GM21367 (cell line): ENCODE measurements around the gene HNRNPM.
"Not testable (repeated sequence)": the region's sequence is repeated elsewhere in the genome, so short reads cannot be mapped to it uniquely, and the experiment has no call there.

Experiments used
- ATAC-seq: cut with Tn5 transposase; IDR thresholded peaks from one replicate; pipeline ENCODE4 v1.9.1; 2021; ENCODE audit not compliant: unreplicated experiment

Gene HNRNPM

GRCh38 chr19:8444677-8445487, at the start of gene HNRNPM:
TSS of gene HNRNPM (plus strand) at chr19:8444975. CDS start at chr19:8444999, 24 bp downstream.
- peak; percentile 75 for ATAC-seq

DNA sequence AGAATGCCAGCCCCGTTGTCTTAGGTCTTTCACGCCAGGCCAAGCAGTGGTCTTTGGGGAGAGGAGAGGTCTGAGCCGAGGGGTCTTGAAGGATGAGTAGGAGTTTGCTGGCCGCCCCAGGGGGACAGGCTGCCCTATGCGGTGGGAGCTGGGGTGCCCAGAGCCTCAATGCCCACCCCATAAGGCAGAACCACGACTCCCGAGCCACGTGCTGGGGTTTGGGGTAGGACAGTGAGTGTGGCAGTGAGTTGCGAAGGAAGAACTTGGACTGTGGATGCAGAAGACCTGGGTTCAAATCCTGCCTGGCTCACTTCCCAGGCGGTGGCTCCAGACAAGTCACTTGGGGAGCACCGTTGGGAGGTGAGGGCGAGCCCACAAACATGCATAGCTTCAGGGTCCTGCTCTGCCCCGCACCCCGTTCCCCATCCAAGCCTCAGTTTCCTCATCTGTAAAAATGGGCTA, 49.1 kb upstream of the HNRNPM start:
- no peak for ATAC-seq

DNA sequence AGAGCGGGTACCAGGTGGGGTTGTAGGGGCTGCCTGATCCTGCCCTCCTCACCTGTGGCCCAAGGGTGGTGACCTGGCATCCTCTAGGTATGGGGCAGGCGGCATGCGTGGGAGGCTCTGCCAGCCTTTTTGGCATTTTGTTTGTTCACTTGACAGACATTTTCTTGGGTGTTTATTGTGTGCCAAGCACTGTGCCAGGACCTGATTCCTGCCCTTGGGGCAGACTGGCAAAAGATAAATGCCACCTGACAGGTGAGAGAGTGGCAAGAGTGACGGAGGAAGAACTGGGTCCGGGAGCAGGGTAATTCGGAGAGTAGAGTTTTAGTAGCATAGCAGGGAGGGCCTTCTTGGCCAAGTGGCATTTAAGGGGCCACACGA, 48.6 kb upstream of the HNRNPM start:
- ATAC-seq: no peak

DNA sequence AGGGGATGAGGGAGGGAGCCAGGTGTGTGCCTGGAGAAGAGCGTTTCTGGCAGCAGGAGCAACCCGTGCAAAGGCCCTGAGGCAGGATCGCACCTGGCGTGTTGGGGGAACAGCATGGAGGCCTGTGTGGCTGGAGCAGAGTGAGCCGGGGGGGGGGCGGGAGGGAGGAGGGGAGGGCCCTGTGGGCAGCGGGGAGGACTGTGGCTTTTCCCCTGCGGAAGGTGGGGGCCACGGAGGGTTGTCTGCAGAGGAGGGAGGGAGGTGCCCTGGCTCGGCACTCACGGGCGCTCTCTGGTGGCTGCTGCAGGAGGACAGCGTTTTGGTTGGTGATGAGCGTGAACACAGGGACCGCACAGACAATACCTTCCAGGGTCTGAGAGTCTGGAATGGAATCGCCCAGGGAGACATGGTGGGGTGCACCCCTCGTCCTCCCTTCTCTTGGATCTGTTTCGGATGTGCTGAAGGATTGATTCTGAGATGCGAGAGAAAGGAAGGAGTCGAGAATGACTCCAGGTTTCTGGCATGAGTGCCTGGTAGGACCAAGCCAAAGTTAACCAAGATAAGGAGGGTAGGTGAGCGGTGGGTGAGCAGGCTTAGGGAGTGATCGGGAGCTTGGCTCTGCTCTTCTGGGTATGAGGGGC, 48.1 kb upstream of the HNRNPM start:
- ATAC-seq: no peak

DNA sequence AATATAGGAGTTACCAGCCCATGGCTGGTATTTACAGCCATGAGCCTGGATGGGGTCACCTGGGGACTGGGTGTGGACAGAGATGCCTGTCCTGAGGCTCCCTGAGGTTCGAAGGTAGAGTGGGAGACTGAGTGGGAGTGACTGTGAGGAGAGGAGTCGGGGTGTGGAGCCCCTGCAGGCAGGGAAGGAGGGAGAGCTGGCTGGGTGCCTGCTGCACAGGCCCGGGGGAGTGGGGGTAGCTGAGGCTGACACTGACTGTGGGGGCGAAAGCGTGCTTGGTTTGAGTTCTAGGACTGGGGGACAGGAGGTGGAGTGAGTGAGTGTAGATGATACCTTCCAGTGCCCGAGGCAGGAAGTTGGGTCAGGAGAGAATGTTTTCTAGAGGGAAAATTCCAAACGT, 47.5 kb upstream of the HNRNPM start:
- no peak for ATAC-seq

DNA sequence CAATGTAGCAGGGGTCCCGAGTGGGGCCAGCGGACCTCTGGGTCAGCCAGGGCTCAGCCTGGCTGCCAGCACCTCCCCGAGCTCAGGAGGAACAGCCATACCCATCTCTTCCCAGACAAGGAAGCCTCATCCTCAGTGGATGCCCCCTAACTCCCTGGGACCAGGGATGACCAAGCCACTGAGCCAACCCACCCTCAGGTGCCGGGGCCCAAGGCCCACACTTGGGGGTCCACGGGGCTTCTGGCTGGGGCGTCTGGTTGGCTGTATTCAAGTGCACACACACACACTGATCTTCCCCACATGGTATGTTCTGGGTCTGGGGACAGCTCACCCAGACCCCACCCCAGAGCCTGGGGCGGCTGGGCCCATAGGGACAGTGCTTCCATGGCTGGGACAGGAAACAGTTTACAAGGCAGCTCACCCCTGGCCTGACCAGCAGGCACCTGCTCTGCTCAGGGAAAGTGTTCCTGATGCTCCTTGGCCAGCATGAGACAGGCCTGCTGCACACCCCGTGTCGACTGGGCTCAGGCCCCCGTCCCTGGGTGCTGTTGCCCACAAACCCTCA, 46.9 kb upstream of the HNRNPM start:
- no peak for ATAC-seq

DNA sequence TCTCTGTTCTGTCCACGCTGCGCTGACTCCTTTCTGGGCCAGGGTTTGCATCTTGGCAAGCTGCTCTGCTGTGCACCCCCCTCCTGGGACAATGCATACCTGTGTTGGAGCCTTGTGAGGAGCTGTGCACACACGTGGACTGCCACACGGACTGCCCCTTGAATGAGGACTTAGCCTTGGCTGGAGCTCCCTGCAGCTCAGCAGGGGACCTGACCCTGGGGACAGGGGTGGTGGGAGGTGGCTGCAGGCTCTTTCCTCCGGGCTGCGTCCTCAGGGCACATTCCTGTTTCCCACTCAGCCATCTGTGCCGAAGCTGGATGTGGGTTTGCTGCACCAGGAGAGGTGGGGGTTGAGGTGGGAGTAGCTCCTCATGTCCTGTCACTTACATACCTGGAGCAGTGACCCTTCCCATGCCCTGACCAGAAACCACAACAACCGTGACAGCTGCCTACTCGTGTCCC, 46.4 kb upstream of the HNRNPM start:
- ATAC-seq: no peak

GRCh38 chr19:8399681-8400188, 45.0 kb upstream of the HNRNPM start:
- ATAC-seq: no peak

- no peak for ATAC-seq
Observed at GRCh38 chr19:8401981-8402411, 42.8 kb upstream of the HNRNPM start.

DNA sequence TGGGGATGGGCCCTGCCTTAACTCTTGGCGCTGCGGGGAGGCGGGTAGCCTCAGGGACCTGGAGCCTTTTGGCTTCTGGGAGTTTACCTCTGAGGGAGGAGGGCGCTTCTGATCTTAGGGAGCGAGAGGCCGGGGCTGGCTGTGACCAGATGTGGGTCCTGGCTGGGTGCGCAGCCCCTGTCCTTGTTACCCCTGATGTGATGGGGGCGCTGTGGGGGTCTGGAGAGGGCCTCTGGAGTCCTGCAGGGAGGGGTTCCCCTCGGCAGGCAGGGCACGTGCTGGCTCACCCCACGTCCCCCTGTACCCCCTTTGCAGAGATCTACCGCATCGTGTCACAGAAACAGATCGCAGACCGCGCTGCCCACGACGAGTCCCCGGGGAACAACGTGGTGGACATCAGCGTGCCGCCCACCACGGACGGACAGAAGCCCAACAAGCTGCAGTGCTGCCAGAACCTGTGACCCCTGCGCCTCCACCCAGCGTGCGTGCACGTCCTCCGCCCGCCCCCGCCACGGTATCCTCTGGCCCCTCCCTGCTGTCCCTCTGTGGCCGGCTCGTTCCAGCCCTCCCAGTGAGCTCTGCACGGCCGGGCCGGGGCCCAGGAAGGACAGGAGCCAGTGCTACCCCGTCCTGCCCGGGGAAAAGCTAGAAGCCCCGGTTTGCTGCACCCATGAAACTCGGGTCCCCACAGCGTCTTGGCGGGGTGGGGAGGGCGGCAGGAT, 41.5 kb upstream of the HNRNPM start:
- ATAC-seq: no peak

- ATAC-seq: no peak
Observed at GRCh38 chr19:8403820-8404109, 41.0 kb upstream of the HNRNPM start.

DNA sequence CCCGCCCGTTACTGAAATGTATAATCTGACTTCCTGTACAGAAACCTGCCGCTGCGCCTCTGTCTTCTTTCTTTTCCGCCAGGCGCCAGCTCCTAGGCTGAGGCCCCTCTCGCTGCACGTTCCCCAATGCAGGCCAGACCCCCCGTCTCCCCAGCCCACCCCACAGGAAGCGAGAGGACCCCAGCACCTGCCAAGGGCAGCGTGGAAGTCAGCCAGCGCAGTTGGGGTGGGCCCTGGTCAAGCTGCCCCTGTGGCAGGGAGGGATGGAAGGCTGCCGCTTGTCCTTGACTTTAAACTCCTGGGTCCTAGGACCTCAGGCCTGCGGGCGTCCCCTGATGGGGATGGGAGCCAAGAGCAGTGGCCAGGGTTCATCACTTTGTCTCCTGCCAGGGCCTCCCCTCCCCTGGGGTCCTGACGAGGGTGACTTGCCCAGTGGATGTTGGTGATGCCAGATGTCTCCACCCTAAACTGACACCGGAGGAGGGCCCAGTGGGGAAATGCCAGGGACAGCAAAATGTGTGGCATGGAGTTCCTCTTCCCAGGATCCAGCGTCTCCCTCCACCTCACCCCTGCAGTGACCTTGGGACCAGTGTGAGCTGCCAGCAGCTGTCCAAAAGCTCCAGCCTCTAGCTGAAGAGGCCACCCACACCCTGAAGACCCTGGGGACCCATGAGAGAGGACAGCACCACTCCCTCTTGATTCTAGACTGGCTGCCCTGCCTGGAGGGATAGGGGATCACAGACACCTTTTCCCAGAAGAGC, 40.2 kb upstream of the HNRNPM start:
- no peak for ATAC-seq

GRCh38 chr19:8410718-8411117, 34.1 kb upstream of the HNRNPM start:
- not testable (repeated sequence) for ATAC-seq

DNA sequence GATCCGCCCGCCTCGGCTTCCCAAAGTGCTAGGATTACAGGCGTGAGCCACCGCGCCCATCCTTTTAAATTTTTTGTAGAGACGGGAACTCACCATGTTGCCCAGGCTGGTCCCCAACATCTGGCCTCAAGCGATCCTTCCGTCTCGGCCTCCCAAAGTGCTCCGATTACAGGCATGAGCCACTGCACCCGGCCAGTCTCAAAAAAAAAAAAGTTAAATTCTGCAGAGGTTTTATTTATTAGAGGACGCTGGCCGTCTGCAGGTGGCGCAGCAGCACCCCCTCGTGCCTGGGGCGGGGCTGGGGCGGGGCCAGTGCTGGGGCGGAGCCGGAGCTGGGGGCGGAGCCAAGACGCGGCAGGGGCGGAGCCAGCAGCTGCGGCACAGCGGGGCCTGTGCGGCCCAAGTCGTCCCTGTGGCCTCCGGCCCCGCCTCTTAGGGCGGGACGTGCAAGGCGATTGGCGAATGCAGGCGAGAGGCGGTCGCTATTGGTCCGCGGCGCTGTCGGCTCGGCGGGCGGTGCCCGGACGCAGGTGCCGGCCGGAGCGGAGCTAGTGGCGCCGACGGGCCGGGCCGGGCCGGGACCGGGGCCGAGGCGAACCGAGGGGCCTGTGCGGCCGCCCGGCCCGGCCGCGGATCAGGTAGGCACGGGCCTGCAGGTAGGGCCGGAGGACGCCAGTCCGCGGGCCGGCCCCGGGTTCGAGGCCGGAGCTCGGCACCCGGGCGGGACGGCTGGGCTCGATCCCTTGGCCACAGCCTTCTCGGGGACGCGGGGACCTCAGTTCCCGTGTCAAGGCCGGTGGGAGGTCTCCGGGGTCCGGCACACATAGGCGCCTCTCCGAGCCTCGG, 31.8 kb upstream of the HNRNPM start, which contains the start of gene MARCHF2:
Gene MARCHF2 (plus strand): TSS at position 523 of the 846 bp plus-strand sequence. CDS start 8,536 bp downstream, outside the sequence.
- ATAC-seq: peak; percentile 97

DNA sequence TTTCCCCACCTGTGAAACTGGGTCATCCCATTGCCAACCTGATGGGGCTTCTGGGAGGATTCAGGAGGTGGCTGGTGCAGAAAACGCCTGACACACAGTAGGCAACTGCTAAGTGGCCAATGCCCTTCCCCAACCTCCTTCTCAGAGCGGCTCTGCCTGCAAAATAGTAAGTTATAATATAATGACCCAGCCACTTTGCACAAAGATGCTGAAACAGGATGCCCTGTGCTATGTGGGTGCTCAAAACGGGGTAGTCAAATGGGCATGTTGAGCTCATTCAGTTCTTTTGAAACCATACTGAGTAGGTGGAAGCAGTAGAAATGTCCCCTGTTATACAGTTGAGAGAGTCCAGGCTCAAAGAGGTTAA, 31.2 kb upstream of the HNRNPM start:
- no peak for ATAC-seq

DNA sequence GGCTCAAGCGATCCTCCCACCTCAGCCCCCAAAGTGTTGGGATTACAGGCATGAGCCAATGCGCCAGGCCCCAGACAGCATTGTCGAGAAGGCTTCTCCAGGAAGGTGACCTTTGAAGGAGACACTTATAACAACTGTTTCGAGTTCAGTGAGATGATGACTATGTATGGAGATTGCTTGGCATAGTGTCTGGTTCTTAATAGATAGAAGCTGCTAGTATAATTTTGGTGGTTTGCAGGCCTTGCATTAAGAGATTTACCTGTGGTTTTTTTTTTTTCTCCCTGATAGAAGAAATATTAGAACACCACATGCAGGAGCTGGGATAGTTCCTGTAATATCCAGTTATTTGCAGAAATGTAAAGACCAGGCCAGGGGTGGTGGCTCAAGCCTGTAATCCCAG, 28.0 kb upstream of the HNRNPM start:
- ATAC-seq: no peak

GRCh38 chr19:8421484-8422461, 23.0 kb upstream of the HNRNPM start:
- no peak for ATAC-seq

- ATAC-seq: no peak
Observed at GRCh38 chr19:8423817-8424223, 21.0 kb upstream of the HNRNPM start.
